A673 (cell line): ENCODE data around the gene AOPEP.

Experiments used
- CTCF ChIP-seq: fragments of 300-800, 200-600 bp; sonication (generic); conservative IDR thresholded peaks from 2 replicates; pipeline ENCODE4 v1.5.1; 2017; ENCODE audit warnings: low read depth, mild to moderate bottlenecking, antibody characterized with exemption, low read length, moderate library complexity, mixed read lengths
- EZH2 ChIP-seq: fragments of 200-600 bp; sonication (generic); IDR thresholded peaks from 2 replicates; pipeline ENCODE4 v1.6.1; 2017; ENCODE audit warnings: borderline replicate concordance, low read depth, mild to moderate bottlenecking, mixed read lengths, antibody characterized with exemption, low read length; ENCODE audit not compliant: poor library complexity, severe bottlenecking

- TF ChIP-seq CTCF (no peak), EZH2 (no peak)
These were observed 266.8 kb downstream of the AOPEP start for GRCh38 chr9:94993160-94993820.
